Stomach (tissue), 4 donors: ENCODE measurements around the gene CFAP221.

ENCODE experiments used
- CTCF ChIP-seq, 7 experiments: fragments of 450-650 bp in 4 of 7; fragments of 200-600 bp in 3 of 7; sonication (generic) in 3 of 7; IDR thresholded peaks; one replicate each; pipeline ENCODE4 v1.5.1; 2016 to 2019; ENCODE audit warnings: antibody characterized with exemption in 7 of 7, control low read depth in 2 of 7, mild to moderate bottlenecking in 1 of 7
- POLR2A ChIP-seq, 4 donors: fragments of 450-650 bp; IDR thresholded peaks; one replicate each; pipeline ENCODE4 v1.6.1; 2016; ENCODE audit warnings: antibody characterized with exemption in 4 of 4, control low read depth in 2 of 4, mild to moderate bottlenecking in 1 of 4, moderate library complexity in 1 of 4
- POLR2AphosphoS5 ChIP-seq, 3 donors: sonication (generic); formaldehyde crosslinking; IDR thresholded peaks; one replicate each; pipeline ENCODE4 v1.6.1; 2016; ENCODE audit warnings: antibody characterized with exemption in 3 of 3

GRCh38 chr2:119592436-119592835 lies 48.2 kb downstream of the CFAP221 start:
- TF ChIP-seq CTCF (IDR thresholded peaks at IDR 0.05) (peak in 1 of 7 experiments; percentile 38), POLR2A (IDR thresholded peaks at IDR 0.05) (no peak), POLR2AphosphoS5 (IDR thresholded peaks at IDR 0.05) (no peak)
